A673 (cell line): ENCODE measurements around the gene PRKAA1. TPM values are rescaled to one million over a fixed set of nuclear protein-coding genes. Genes with fewer than 3 reads are reported as not detected.

Source experiments
- BruUV-seq: library from RNA; stranded (reverse); fragments of 400-500 nt; replicated peaks from 2 replicates; lab custom pipeline; 2021; lab: Mats Ljungman, UMichigan
- CTCF ChIA-PET: fragments of 300-600 bp; sonication (Branson Sonifier 250); formaldehyde crosslinking; loops from one replicate; lab custom pipeline; 2022; ENCODE audit warnings: antibody characterized with exemption; lab: Charles Lee
- POLR2A ChIA-PET: fragments of 300-600 bp; sonication (Branson Sonifier 250); formaldehyde crosslinking; loops from one replicate; lab custom pipeline; 2022; ENCODE audit warnings: antibody characterized with exemption; ENCODE audit not compliant: low non-redundant PET; lab: Charles Lee
- DNase-seq: peaks from one replicate; pipeline ENCODE4 v3.0.0-alpha.2; 2015; ENCODE audit warnings: low spot score
- H3K27ac ChIP-seq: fragments of 200-600 bp; sonication (generic); 2 replicates; pipeline ENCODE4 v1.5.1; 2016; ENCODE audit warnings: mixed run types, low read depth, mild to moderate bottlenecking, mixed read lengths, antibody characterized with exemption, low read length; ENCODE audit not compliant: poor library complexity, severe bottlenecking
- H3K27me3 ChIP-seq: fragments of 200-600 bp; sonication (generic); replicated peaks from 2 replicates; pipeline ENCODE4 v1.6.1; 2017; ENCODE audit warnings: mixed run types, low read depth, mild to moderate bottlenecking, mixed read lengths, antibody characterized with exemption, low read length; ENCODE audit not compliant: insufficient read depth, poor library complexity
- H3K36me3 ChIP-seq: fragments of 200-600 bp; sonication (generic); 2 replicates; pipeline ENCODE4 v1.6.1; 2016; ENCODE audit warnings: mixed run types, mild to moderate bottlenecking, mixed read lengths, antibody characterized with exemption, low read length; ENCODE audit not compliant: insufficient read depth, poor library complexity, severe bottlenecking
- H3K4me1 ChIP-seq: fragments of 200-600 bp; sonication (generic); 2 replicates; pipeline ENCODE4 v1.6.1; 2017; ENCODE audit warnings: mixed run types, mild to moderate bottlenecking, mixed read lengths, antibody characterized with exemption, low read length; ENCODE audit not compliant: insufficient read depth, poor library complexity, severe bottlenecking
- H3K4me3 ChIP-seq: fragments of 200-600 bp; sonication (generic); 2 replicates; pipeline ENCODE4 v1.5.1; 2016; ENCODE audit warnings: low read depth, mixed run types, mild to moderate bottlenecking, mixed read lengths, low read length; ENCODE audit not compliant: poor library complexity, severe bottlenecking
- H3K9me3 ChIP-seq: fragments of 200-600 bp; sonication (generic); 2 replicates; pipeline ENCODE4 v1.6.1; 2016; ENCODE audit warnings: mixed run types, low read depth, mild to moderate bottlenecking, mixed read lengths, antibody characterized with exemption, low read length; ENCODE audit not compliant: poor library complexity, severe bottlenecking
- CTCF ChIP-seq: fragments of 300-800, 200-600 bp; sonication (generic); conservative IDR thresholded peaks from 2 replicates; pipeline ENCODE4 v1.5.1; 2017; ENCODE audit warnings: low read depth, mild to moderate bottlenecking, antibody characterized with exemption, low read length, moderate library complexity, mixed read lengths
- EZH2 ChIP-seq: fragments of 200-600 bp; sonication (generic); IDR thresholded peaks from 2 replicates; pipeline ENCODE4 v1.6.1; 2017; ENCODE audit warnings: borderline replicate concordance, low read depth, mild to moderate bottlenecking, mixed read lengths, antibody characterized with exemption, low read length; ENCODE audit not compliant: poor library complexity, severe bottlenecking
- intact Hi-C: fragments of 100-400 bp; cut with micrococcal nuclease; formaldehyde crosslinking; loops from one replicate; pipeline ENCODE4 v1.10.0; 2022; ENCODE audit not compliant: unreplicated experiment
- total RNA-seq: library from RNA; stranded (reverse); gene quantifications from 2 replicates; pipeline ENCODE4 v1.2.3, GENCODE V29; 2021

Gene PRKAA1
- total RNA-seq, 1 experiment from 2014 or later = 114 TPM

- ChIA-PET POLR2A (interaction anchor here (0.5 kb wide), 1 partner anchor 1363 kb away, joined by 4 read pairs; no protein-coding TSS in a partner anchor), CTCF (no interaction called here)
- Histone ChIP-seq H3K9me3 (no peaks in the 10 kb centered on the region), H3K36me3 (peaks cover 32% of the 10 kb centered on the region), H3K27ac (no peak overlapping the region), H3K4me3 (no peak overlapping the region), H3K27me3 (no peaks in the 10 kb centered on the region), H3K4me1 (peaks cover 17% of the 10 kb centered on the region)
- no TSS peak for BruUV-seq
- intact Hi-C loops = no loop called here
- no peak for TF ChIP-seq EZH2
- TF ChIP-seq CTCF = no peak
- no peak for DNase-seq
Measured at GRCh38 chr5:40778133-40778532, 20.0 kb downstream of the PRKAA1 start.

GRCh38 chr5:40776658-40776977 lies 21.6 kb downstream of the PRKAA1 start:
- H3K9me3 ChIP-seq = no peaks in the 10 kb centered on the region
- POLR2A ChIA-PET = interaction anchor here (0.6 kb wide), 1 partner anchor 95 kb away, joined by 5 read pairs; no protein-coding TSS in a partner anchor
- intact Hi-C loops = no loop called here
- no peak overlapping the region for H3K27ac ChIP-seq
- H3K36me3 ChIP-seq = peaks cover 43% of the 10 kb centered on the region
- TF ChIP-seq CTCF (no peak), EZH2 (no peak)
- DNase-seq = no peak
- H3K4me1 ChIP-seq = peaks cover 10% of the 10 kb centered on the region
- CTCF ChIA-PET = no interaction called here
- H3K4me3 ChIP-seq = no peak overlapping the region
- no peaks in the 10 kb centered on the region for H3K27me3 ChIP-seq
- BruUV-seq = TSS peak; percentile 3

GRCh38 chr5:40775846-40776657 lies 22.1 kb downstream of the PRKAA1 start:
- Histone ChIP-seq H3K4me1 (peaks cover 4% of the 10 kb centered on the region), H3K9me3 (no peaks in the 10 kb centered on the region), H3K36me3 (peaks cover 49% of the 10 kb centered on the region), H3K4me3 (no peak overlapping the region), H3K27me3 (no peaks in the 10 kb centered on the region), H3K27ac (no peak overlapping the region)
- ChIA-PET POLR2A (no interaction called here), CTCF (no interaction called here)
- no TSS peak for BruUV-seq
- TF ChIP-seq CTCF = no peak
- TF ChIP-seq EZH2 = no peak
- intact Hi-C loops = no loop called here
- DNase-seq = no peak
